A673 (cell line): ENCODE results near the gene TPP1.

Experiments used
- CTCF ChIP-seq: fragments of 300-800, 200-600 bp; sonication (generic); conservative IDR thresholded peaks from 2 replicates; pipeline ENCODE4 v1.5.1; 2017; ENCODE audit warnings: low read depth, mild to moderate bottlenecking, antibody characterized with exemption, low read length, moderate library complexity, mixed read lengths
- EZH2 ChIP-seq: fragments of 200-600 bp; sonication (generic); IDR thresholded peaks from 2 replicates; pipeline ENCODE4 v1.6.1; 2017; ENCODE audit warnings: borderline replicate concordance, low read depth, mild to moderate bottlenecking, mixed read lengths, antibody characterized with exemption, low read length; ENCODE audit not compliant: poor library complexity, severe bottlenecking

GRCh38 chr11:6656584-6656915 lies 37.3 kb upstream of the TPP1 start:
- TF ChIP-seq CTCF: no peak
- no peak for TF ChIP-seq EZH2
